PC-3 (cell line): ENCODE results near the gene TSPEAR. TPM values are rescaled to one million over a fixed set of nuclear protein-coding genes. Genes with fewer than 3 reads are reported as not detected.

ENCODE experiments used
- ATAC-seq: fragments of 200-7000 bp; cut with Tn5 transposase; 2 replicates; pipeline ENCODE4 v1.9.1; 2020; ENCODE audit warnings: mild to moderate bottlenecking, moderate library complexity
- BruUV-seq: library from RNA; stranded (reverse); fragments of 400-500 nt; replicated peaks from 2 replicates; lab custom pipeline; 2021; lab: Mats Ljungman, UMichigan
- CTCF ChIA-PET: fragments of 300-600 bp; sonication (Branson Sonifier 250); formaldehyde crosslinking; loops from one replicate; lab custom pipeline; 2022; ENCODE audit warnings: antibody characterized with exemption; lab: Charles Lee
- POLR2A ChIA-PET: fragments of 300-600 bp; sonication (Branson Sonifier 250); formaldehyde crosslinking; loops from one replicate; lab custom pipeline; 2022; ENCODE audit warnings: antibody characterized with exemption; ENCODE audit not compliant: unreplicated experiment; lab: Charles Lee
- DNase-seq: peaks from one replicate; pipeline ENCODE4 v3.0.0-alpha.2; 2015
- H2AFZ ChIP-seq: fragments of 300-600 bp; sonication (generic); 2 replicates; pipeline ENCODE4 v1.6.0; 2016; ENCODE audit warnings: antibody characterized with exemption, low read length
- H3F3A ChIP-seq: fragments of 300-600 bp; sonication (generic); one replicate; pipeline ENCODE4 v1.6.0; 2017; ENCODE audit warnings: antibody characterized with exemption, low read length, control low read depth, mild to moderate bottlenecking; ENCODE audit not compliant: unreplicated experiment
- H3K27ac ChIP-seq: fragments of 300-600 bp; sonication (generic); 2 replicates; pipeline ENCODE4 v1.5.1; 2016; ENCODE audit warnings: mild to moderate bottlenecking, low read length
- H3K27me3 ChIP-seq: fragments of 300-600 bp; sonication (generic); 2 replicates; pipeline ENCODE4 v1.6.1; 2016; ENCODE audit warnings: low read length, mixed read lengths
- H3K36me3 ChIP-seq: fragments of 300-600 bp; sonication (generic); 2 replicates; pipeline ENCODE4 v1.6.1; 2016; ENCODE audit warnings: low read depth, mixed run types, low read length, mixed read lengths
- H3K4me1 ChIP-seq: fragments of 300-600 bp; sonication (generic); 2 replicates; pipeline ENCODE4 v1.5.1; 2016; ENCODE audit warnings: low read length; ENCODE audit not compliant: insufficient read depth
- H3K4me2 ChIP-seq: fragments of 300-600 bp; sonication (generic); 2 replicates; pipeline ENCODE4 v1.6.0; 2016; ENCODE audit warnings: low read length
- H3K4me3 ChIP-seq: fragments of 300-600 bp; sonication (generic); 2 replicates; pipeline ENCODE4 v1.5.1; 2016; ENCODE audit warnings: mild to moderate bottlenecking, low read length, mixed read lengths
- H3K79me2 ChIP-seq: fragments of 300-600 bp; sonication (generic); 2 replicates; pipeline ENCODE4 v1.6.1; 2017; ENCODE audit warnings: low read length, mixed read lengths
- H3K9ac ChIP-seq: fragments of 300-600 bp; sonication (generic); 2 replicates; pipeline ENCODE4 v1.6.0; 2016; ENCODE audit warnings: mild to moderate bottlenecking, low read length
- H3K9me2 ChIP-seq: fragments of 300-600 bp; sonication (generic); replicated peaks from 2 replicates; pipeline ENCODE4 v1.6.1; 2016; ENCODE audit warnings: mixed run types, low read length, mixed read lengths
- H3K9me3 ChIP-seq: fragments of 300-600 bp; sonication (generic); 2 replicates; pipeline ENCODE4 v1.6.1; 2016; ENCODE audit warnings: low read length, mixed read lengths
- H4K20me1 ChIP-seq: fragments of 300-600 bp; sonication (generic); 2 replicates; pipeline ENCODE4 v1.6.1; 2016; ENCODE audit warnings: low read length, mixed read lengths
- CTCF ChIP-seq: fragments of 300-600 bp; sonication (generic); conservative IDR thresholded peaks from 2 replicates; pipeline ENCODE4 v1.5.1; 2017; ENCODE audit warnings: antibody characterized with exemption, low read depth, mild to moderate bottlenecking, low read length
- EZH2 ChIP-seq: fragments of 300-600 bp; sonication (generic); IDR thresholded peaks from one replicate; pipeline ENCODE4 v1.6.1; 2017; ENCODE audit warnings: antibody characterized with exemption, mild to moderate bottlenecking, low read length; ENCODE audit not compliant: unreplicated experiment
- EZH2phosphoT487 ChIP-seq: fragments of 300-600 bp; sonication (generic); IDR thresholded peaks from 2 replicates; pipeline ENCODE4 v1.6.1; 2018; ENCODE audit warnings: mild to moderate bottlenecking, antibody characterized with exemption, low read length, borderline replicate concordance
- intact Hi-C: fragments of 100-400 bp; cut with micrococcal nuclease; formaldehyde crosslinking; loops from 2 replicates; pipeline ENCODE4 v1.9.0; 2023
- total RNA-seq: library from RNA; depleted of rRNA; stranded (reverse); fragments of >200 nt; gene quantifications from 2 replicates; pipeline ENCODE4 v1.2.3, GENCODE V29; 2014

Gene TSPEAR
- total RNA-seq, 1 experiment from 2014 or later = 2.1 TPM

- Histone ChIP-seq H2AFZ (no peak overlapping the region), H3K9ac (no peak overlapping the region), H3K4me3 (no peak overlapping the region), H3K27me3 (no peaks in the 10 kb centered on the region), H4K20me1 (no peaks in the 10 kb centered on the region), H3K9me2 (no peaks in the 10 kb centered on the region), H3K4me1 (no peaks in the 10 kb centered on the region), H3K9me3 (peaks cover 6% of the 10 kb centered on the region; the same call in 1 of the 2 replicates), H3K4me2 (no peak overlapping the region), H3K79me2 (no peaks in the 10 kb centered on the region), H3F3A (no peaks in the 10 kb centered on the region), H3K36me3 (no peaks in the 10 kb centered on the region; the same call in 1 of the 2 replicates), H3K27ac (no peak overlapping the region)
- no TSS peak for BruUV-seq
- intact Hi-C loops = no loop called here
- POLR2A ChIA-PET = no interaction called here
- no peak for DNase-seq
- no peak for ATAC-seq
- TF ChIP-seq EZH2 (no peak), EZH2phosphoT487 (no peak), CTCF (no peak)
- CTCF ChIA-PET = no interaction called here
These were observed 181.8 kb downstream of the TSPEAR start for GRCh38 chr21:44529503-44530125.

- H3K27me3 ChIP-seq = no peaks in the 10 kb centered on the region
- H3K4me3 ChIP-seq = no peak overlapping the region
- POLR2A ChIA-PET = no interaction called here
- no peaks in the 10 kb centered on the region; the same call in 1 of the 2 replicates for H3K36me3 ChIP-seq
- no peaks in the 10 kb centered on the region for H3K79me2 ChIP-seq
- no peaks in the 10 kb centered on the region for H4K20me1 ChIP-seq
- CTCF ChIA-PET = no interaction called here
- no peak for ATAC-seq
- H3K4me1 ChIP-seq = no peaks in the 10 kb centered on the region
- H3K4me2 ChIP-seq = no peak overlapping the region
- no TSS peak for BruUV-seq
- no peak overlapping the region for H3K9ac ChIP-seq
- H3K9me3 ChIP-seq = peaks cover 8% of the 10 kb centered on the region; the same call in 1 of the 2 replicates
- no peak overlapping the region for H3K27ac ChIP-seq
- no peak for DNase-seq
- no peaks in the 10 kb centered on the region for H3K9me2 ChIP-seq
- no peak for TF ChIP-seq CTCF
- no peak for TF ChIP-seq EZH2phosphoT487
- no peak for TF ChIP-seq EZH2
- intact Hi-C loops = no loop called here
- no peak overlapping the region for H2AFZ ChIP-seq
- H3F3A ChIP-seq = no peaks in the 10 kb centered on the region
These were observed 182.4 kb downstream of the TSPEAR start for GRCh38 chr21:44529011-44529421.

- ATAC-seq = no peak
- H3K9me2 ChIP-seq = no peaks in the 10 kb centered on the region
- H3K36me3 ChIP-seq = no peaks in the 10 kb centered on the region; the same call in 1 of the 2 replicates
- TF ChIP-seq EZH2 (no peak), CTCF (no peak), EZH2phosphoT487 (no peak)
- POLR2A ChIA-PET = no interaction called here
- no peaks in the 10 kb centered on the region for H3K79me2 ChIP-seq
- CTCF ChIA-PET = no interaction called here
- no peak overlapping the region for H3K4me2 ChIP-seq
- no peaks in the 10 kb centered on the region for H3K27me3 ChIP-seq
- intact Hi-C loops = no loop called here
- BruUV-seq = no TSS peak
- H3K4me3 ChIP-seq = no peak overlapping the region
- peaks cover 8% of the 10 kb centered on the region; the same call in 1 of the 2 replicates for H3K9me3 ChIP-seq
- no peaks in the 10 kb centered on the region for H4K20me1 ChIP-seq
- no peak overlapping the region for H2AFZ ChIP-seq
- no peak for DNase-seq
- H3K27ac ChIP-seq = no peak overlapping the region
- H3K9ac ChIP-seq = no peak overlapping the region
- H3K4me1 ChIP-seq = no peaks in the 10 kb centered on the region
- H3F3A ChIP-seq = no peaks in the 10 kb centered on the region
These were observed 182.8 kb downstream of the TSPEAR start for GRCh38 chr21:44528634-44528995.
